Left kidney (tissue), 8 donors: ENCODE results near the gene CALCA. TPM values are rescaled to one million over a fixed set of nuclear protein-coding genes. Genes with fewer than 3 reads are reported as not detected.
"Not testable (repeated sequence)": the region's sequence is repeated elsewhere in the genome, so short reads cannot be mapped to it uniquely, and the experiment has no call there.

ENCODE experiments used
- DNase-seq: peaks from one replicate; pipeline ENCODE4 v3.0.0-alpha.2; 2013
- long read RNA-seq, 8 donors: transcript quantifications; one replicate each; lab custom pipeline, GENCODE V29; 2026
- polyA plus RNA-seq: library from polyadenylated mRNA; unstranded; fragments of 120-200 nt; gene quantifications from one replicate; pipeline ENCODE4 v1.2.1, GENCODE V29; 2013; ENCODE audit not compliant: insufficient read length

CALCA gene, protein sequence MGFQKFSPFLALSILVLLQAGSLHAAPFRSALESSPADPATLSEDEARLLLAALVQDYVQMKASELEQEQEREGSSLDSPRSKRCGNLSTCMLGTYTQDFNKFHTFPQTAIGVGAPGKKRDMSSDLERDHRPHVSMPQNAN
- 12.3 TPM for polyA plus RNA-seq
- long read RNA-seq, donor 1, partial matches to known transcripts: 15 of 18 reads
- long read RNA-seq, donor 1, other reads (novel, unspliced or antisense): 0 of 18 reads
- long read RNA-seq, donor 2, partial matches to known transcripts: 0 of 3 reads
- long read RNA-seq, donor 2, other reads (novel, unspliced or antisense): 0 of 3 reads
- long read RNA-seq, donor 3, partial matches to known transcripts: 0 of 1 reads
- long read RNA-seq, donor 3, other reads (novel, unspliced or antisense): 0 of 1 reads
- long read RNA-seq, donor 4, partial matches to known transcripts: 0 of 2 reads
- long read RNA-seq, donor 4, other reads (novel, unspliced or antisense): 0 of 2 reads
- long read RNA-seq, donor 5, partial matches to known transcripts: 32 of 36 reads
- long read RNA-seq, donor 5, other reads (novel, unspliced or antisense): 0 of 36 reads
- long read RNA-seq, donor 6, partial matches to known transcripts: 0 of 4 reads
- long read RNA-seq, donor 6, other reads (novel, unspliced or antisense): 0 of 4 reads
- long read RNA-seq, donor 7, transcript CALCA-201 (4 exons, 843 nt): major isoform, 5 of 22 reads
- long read RNA-seq, donor 7, partial matches to known transcripts: 11 of 22 reads
- long read RNA-seq, donor 7, other reads (novel, unspliced or antisense): 0 of 22 reads
- long read RNA-seq, donor 8, partial matches to known transcripts: 6 of 7 reads
- long read RNA-seq, donor 8, other reads (novel, unspliced or antisense): 0 of 7 reads

GRCh38 chr11:14971865-14972580 is at the start of gene CALCA:
CALCA (minus strand) TSS chr11:14972351; CDS start chr11:14971192, 1,159 bp downstream.
- DNase-seq: no peak

- DNase-seq: no peak
Observed at GRCh38 chr11:15016200-15016599, 44.0 kb upstream of the CALCA start.

- no peak for DNase-seq
Observed at GRCh38 chr11:15011776-15012345, 39.7 kb upstream of the CALCA start.

DNA sequence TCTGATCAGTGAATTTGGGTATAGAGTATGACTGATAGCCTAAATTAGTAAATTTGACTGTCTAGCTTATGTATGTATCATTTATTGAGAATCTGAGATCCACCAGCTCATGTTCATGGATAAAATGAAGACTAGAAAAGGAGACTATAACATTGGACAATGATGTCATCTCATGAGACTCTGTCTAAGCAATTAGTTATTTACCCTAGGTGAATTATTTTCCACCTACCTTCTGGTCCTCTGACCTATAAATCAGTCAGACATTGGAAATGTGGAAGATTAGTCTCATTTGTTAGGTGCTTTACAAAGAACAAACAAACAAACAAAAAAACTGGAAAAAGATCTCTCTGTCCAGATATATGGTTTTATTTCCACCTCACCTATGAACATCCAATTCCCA is 38.7 kb upstream of the CALCA start:
- no peak for DNase-seq

DNA sequence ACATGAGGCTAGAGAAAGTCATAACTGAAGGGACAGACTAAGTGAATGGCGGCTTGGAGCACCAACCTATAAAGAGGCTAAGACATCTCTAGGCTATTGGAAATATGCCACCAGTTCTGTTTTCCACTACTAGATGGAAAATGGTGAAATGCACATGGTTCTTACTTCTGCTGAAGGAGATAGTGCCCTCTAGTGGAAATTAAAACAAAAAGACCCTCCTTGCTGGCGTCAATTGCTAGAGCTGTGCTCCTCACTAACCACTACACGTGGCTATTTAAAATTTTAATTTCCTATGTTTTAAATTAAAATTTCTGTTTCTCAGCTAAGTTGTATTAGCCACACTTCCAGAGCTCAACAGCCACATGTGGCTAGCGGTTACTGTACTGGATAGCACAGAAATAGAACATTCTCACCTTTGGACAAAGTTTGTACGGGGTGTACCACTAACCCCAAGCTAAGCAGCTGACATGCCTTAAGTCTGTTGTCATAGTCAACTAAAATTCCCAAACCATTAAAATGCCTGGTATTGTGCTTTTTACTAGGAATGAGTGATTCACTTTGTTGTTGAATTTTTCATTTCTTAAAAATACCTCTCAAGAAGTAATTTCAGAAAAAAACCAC is 34.1 kb upstream of the CALCA start:
- DNase-seq: peak; percentile 13

DNA sequence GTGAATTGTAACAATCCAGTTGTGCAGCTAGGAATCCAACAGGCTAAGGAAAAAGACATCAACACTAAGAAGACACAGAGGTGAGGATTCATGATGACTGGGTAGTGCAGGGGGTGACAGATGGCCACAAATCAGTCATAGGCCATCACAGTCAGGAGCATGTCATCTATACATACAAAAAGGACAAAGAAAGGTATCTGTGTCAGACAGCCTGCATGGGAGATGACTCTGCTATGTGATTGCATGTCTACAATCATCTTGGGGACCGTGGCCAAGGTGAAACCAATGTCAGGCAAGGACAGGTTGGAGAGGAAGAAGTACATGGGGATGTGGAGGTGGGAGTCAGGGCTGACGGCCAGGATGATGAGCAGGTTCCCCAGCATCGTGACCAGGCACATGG is 16.0 kb upstream of the CALCA start:
- not testable (repeated sequence) for DNase-seq

- no peak for DNase-seq
Observed at GRCh38 chr11:14981507-14981906, 9.4 kb upstream of the CALCA start.

- no peak for DNase-seq
Observed at GRCh38 chr11:14980854-14981253, 8.7 kb upstream of the CALCA start.

DNA sequence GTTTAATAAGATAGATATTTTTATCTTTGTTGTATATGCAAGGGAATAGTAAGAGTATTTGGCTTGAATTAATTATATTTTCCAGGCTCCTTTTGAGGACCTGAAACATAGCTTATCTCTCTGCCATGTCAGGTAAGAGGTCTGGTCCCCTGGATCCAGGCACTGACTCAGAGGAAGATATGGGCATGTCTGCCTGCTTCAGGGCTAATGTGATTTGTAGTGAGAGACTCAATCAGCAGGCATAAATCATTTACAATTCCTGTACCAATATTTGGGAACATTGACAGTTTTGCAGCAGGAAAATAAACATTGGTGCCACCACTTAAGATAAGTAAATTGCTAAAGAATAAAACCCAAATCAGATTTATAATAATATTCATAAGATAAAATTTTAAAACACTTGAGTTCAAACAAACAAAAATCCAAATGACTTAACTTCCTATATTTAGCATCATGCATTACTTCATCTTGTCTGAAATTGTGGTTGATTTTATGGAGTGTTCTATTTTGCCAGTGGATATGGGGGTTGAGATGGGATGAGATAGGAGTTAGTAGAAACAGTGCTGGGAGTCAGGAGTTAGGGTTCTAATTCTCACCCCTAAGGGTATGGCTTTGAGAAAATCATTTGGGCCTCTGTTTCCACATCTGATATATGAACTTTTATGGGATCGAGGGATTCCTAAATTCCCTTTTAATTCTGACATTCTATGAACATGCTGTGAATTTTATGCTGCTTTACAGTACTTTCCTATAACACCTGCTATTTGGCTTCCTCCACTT is 5.1 kb upstream of the CALCA start:
- no peak for DNase-seq

GRCh38 chr11:14975252-14975587 is 3.1 kb upstream of the CALCA start:
- no peak for DNase-seq

- DNase-seq: peak; percentile 58
Observed at GRCh38 chr11:14974515-14975251, 2.5 kb upstream of the CALCA start.

- no peak for DNase-seq
Observed at GRCh38 chr11:14973621-14974514, 1.7 kb upstream of the CALCA start.

DNA sequence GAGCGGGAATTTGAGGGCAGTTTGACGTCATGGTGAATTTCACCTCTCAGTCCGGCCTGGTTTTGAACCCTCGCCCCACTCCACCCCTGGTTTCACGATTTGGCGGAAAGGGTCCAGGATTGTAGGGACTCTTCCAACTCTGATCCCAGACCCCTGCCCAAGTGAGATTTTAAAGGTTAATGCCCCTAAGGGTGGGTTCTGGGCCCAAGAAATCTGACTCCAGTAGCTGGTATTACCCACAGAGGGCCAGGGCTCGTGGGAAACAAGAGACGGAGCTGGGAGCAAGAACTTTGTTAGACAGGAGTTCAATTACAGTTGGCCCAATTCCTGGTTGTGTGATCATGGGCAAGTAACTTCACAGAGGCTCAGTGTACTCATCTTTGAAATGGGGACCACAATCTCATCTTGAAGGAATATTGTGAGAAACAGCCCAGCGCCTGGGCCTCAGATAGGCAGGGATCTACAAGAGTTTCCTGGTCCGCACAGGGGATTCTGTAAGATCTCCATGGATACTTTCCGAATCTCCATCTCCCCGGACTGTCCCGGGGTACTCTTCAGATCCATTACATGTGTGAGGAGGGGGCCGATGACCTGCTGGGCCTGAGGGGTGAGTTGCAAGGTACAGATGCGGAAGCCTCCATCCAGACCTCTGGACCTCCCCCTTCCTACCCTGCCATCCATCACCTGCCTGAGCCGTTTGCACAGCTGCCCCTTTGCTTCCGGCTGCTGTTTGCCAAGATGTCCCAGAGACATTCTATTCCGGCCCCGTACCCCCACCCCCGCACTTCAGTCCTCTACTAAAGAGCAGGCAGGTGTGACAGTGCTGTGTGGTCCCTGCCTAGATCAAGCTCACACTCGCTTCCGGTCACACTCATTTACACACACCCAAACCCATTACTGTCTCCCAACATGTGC is 687 bp upstream of the CALCA start:
- DNase-seq: peak; percentile 43

DNA sequence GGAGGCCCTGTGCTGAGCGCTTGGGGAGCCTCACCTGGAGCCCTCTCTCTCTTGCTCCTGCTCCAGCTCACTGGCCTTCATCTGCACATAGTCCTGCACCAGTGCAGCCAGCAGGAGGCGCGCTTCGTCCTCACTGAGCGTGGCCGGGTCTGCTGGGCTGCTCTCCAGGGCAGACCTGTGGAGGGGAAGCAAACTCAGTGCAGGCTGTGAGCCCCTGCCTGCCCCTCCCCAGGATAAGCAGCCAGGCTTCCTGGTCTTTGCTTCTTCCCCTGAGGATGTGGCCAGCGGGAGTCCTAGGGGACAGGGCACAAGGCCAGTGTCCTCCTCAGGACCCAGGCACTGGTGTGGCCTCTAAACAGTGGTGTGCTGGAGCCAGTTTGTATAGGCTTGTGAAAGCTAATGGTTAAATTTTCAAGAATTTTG is 2.2 kb downstream of the CALCA start:
- DNase-seq: no peak

- no peak for DNase-seq
Observed at GRCh38 chr11:14967581-14968243, 4.4 kb downstream of the CALCA start.

- no peak for DNase-seq
Observed at GRCh38 chr11:14956111-14956510, 16.0 kb downstream of the CALCA start.

DNA sequence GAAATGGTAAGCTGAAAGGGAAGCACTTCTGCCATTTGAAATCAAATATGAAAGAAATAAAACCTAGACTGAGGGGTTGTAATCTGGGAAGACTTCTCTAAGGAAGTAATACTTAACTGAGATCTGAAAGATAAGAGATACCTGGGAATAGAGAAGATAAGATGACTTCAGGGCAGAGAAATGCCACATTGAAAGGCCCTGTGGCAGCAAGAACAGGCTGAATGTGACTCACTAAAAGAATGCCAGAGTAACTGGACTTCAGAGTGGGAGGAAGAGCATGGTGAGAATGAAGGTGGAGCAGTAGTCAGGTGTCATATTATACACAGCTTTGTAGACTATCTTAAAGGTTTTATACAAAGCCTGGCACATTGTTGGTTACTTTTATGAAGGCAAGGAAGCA is 17.6 kb downstream of the CALCA start:
- DNase-seq: no peak
